Fibroblast of lung (primary cell): ENCODE measurements around the gene HSP90AB1.

ENCODE experiments used
- EZH2 ChIP-seq: IDR thresholded peaks from 2 replicates; pipeline ENCODE4 v1.5.1; 2012; ENCODE audit warnings: low read length, control low read depth, mild to moderate bottlenecking; ENCODE audit errors: missing control alignments
- TF ChIP-seq, protein P1 (sequence below), 2 donors: IDR thresholded peaks in 1 of 2; conservative IDR thresholded peaks in 1 of 2; 1 replicate in 1 of 2; 2 replicates in 1 of 2; pipeline ENCODE4 v1.5.1; 2011 to 2012; ENCODE audit warnings: low read length in 2 of 2, control low read depth in 1 of 2, inconsistent platforms in 1 of 2, low read depth in 1 of 2, mild to moderate bottlenecking in 1 of 2

DNA sequence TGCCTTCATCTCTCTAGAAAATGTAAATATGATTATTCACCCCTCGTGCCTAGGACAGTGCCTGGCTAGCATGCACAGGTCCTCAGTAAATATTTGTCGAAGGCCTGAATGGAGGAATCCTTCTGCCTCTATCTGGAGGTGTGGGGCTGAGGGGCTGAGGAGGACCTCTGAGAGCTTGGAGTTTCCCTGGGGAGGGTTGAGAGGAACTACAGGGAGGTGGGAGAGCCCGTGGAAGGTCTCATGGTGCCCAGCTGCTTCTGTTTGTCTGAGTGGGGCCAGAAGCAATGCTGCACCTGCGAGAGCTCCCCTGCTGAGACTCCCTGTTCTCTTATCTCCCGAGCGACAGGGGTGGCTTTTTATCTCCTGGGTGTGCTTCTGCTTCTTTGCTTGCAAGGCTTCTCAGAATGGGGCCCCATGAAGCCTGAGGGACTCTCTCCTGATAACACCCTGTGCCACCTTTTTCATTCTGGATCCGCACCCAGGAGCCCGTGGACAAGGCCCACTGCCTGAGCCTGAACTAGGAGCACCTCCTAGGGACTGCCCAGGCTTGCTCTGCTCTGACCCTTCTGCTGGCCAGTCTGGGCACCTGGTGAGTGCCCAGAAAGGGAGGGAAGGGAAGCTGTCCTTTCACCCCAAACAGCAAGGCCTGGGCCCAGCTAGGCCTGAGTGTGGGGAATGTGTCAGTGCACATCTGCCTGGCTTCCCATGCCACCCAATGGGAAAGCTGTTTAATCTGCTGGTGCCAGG lies 21.1 kb upstream of the HSP90AB1 start:
- TF ChIP-seq EZH2: no peak
- TF ChIP-seq, protein P1, sequence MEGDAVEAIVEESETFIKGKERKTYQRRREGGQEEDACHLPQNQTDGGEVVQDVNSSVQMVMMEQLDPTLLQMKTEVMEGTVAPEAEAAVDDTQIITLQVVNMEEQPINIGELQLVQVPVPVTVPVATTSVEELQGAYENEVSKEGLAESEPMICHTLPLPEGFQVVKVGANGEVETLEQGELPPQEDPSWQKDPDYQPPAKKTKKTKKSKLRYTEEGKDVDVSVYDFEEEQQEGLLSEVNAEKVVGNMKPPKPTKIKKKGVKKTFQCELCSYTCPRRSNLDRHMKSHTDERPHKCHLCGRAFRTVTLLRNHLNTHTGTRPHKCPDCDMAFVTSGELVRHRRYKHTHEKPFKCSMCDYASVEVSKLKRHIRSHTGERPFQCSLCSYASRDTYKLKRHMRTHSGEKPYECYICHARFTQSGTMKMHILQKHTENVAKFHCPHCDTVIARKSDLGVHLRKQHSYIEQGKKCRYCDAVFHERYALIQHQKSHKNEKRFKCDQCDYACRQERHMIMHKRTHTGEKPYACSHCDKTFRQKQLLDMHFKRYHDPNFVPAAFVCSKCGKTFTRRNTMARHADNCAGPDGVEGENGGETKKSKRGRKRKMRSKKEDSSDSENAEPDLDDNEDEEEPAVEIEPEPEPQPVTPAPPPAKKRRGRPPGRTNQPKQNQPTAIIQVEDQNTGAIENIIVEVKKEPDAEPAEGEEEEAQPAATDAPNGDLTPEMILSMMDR (conservative IDR thresholded peaks at IDR 0.05 in 1 of 2, IDR thresholded peaks at IDR 0.05 in 1 of 2; ENCODE audit: low read depth in 1 of 2, low read length in 2 of 2): no peak
